Activated B cell treated with CpG ODN at 0.5 μM for 24 hours (primary cell): ENCODE results near the gene FNBP1L. TPM values are rescaled to one million over a fixed set of nuclear protein-coding genes. Genes with fewer than 3 reads are reported as not detected.

ENCODE experiments used
- ATAC-seq: fragments of 200-7000 bp; cut with Tn5 transposase; one replicate; pipeline ENCODE4 v1.10.0; 2021; ENCODE audit warnings: low read depth, mild to moderate bottlenecking, moderate library complexity
- CTCF ChIA-PET: fragments of 350-600 bp; sonication (Branson Sonifier 250); formaldehyde crosslinking; loops from one replicate; lab custom pipeline; 2021; ENCODE audit warnings: antibody characterized with exemption; lab: Charles Lee
- POLR2A ChIA-PET: fragments of 350-600 bp; sonication (Branson Sonifier 250); formaldehyde crosslinking; loops from one replicate; lab custom pipeline; 2021; ENCODE audit warnings: antibody characterized with exemption; lab: Charles Lee
- DNase-seq: peaks from one replicate; pipeline ENCODE4 v3.0.0; 2022
- H3K27ac Mint-ChIP-seq: one replicate; pipeline ENCODE4 v1.8.0; 2020; ENCODE audit warnings: mixed read lengths
- H3K27me3 Mint-ChIP-seq: one replicate; pipeline ENCODE4 v1.8.0; 2021; ENCODE audit warnings: mixed read lengths
- H3K36me3 Mint-ChIP-seq: one replicate; pipeline ENCODE4 v1.8.0; 2021; ENCODE audit warnings: low read depth, mixed read lengths
- H3K4me1 Mint-ChIP-seq: one replicate; pipeline ENCODE4 v1.8.0; 2021; ENCODE audit warnings: mixed read lengths
- H3K4me3 Mint-ChIP-seq: one replicate; pipeline ENCODE4 v1.8.0; 2020; ENCODE audit warnings: mild to moderate bottlenecking, mixed read lengths
- H3K9me3 Mint-ChIP-seq: one replicate; pipeline ENCODE4 v1.8.0; 2020; ENCODE audit warnings: mixed read lengths
- intact Hi-C: fragments of 100-400 bp; cut with micrococcal nuclease; formaldehyde crosslinking; loops from one replicate; pipeline ENCODE4 v1.15.1; 2024
- total RNA-seq: library from RNA; stranded (reverse); gene quantifications from 2 replicates; pipeline ENCODE4 v1.2.3, GENCODE V29; 2022
- TF ChIP-seq, protein P1 (sequence below): fragments of 200-600 bp; IDR thresholded peaks from one replicate; pipeline ENCODE4 v1.8.0; 2022; ENCODE audit warnings: antibody characterized with exemption, mild to moderate bottlenecking

The FNBP1L gene
- total RNA-seq, 1 donor from 2014 or later, result 3.3 TPM

DNA sequence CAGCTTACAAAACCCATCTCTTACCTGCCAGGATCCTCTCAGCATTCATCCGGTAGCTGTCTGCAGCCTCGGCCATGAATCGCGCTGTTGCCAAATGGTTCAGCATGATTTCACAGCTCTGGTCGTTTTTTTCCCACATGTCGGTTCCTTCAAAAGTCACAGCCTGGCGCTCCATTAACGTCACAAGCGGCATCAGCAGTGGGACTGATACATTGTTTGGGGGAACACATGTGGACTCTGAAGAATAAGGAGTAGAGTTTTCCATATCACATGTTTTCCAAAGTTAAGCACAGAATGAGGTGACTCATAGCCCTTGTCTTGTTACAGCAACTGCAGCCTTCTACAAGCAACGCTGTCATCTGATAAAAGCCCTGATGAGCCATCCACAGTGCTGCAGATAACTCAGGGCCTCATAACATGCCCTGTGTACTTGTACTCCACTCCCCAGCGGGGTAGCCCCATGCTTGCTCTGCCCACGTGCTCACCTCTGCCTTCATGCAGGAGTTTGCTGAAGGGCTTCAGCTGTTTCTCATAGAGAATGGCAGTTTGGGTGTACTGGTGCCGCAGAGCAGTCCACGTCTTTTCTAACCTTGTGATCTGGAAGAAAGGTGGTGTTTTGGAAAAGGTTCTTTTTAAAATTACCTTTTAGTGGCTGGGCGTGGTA lies 119.5 kb downstream of the FNBP1L start:
- intact Hi-C loops, result no loop called here

DNA sequence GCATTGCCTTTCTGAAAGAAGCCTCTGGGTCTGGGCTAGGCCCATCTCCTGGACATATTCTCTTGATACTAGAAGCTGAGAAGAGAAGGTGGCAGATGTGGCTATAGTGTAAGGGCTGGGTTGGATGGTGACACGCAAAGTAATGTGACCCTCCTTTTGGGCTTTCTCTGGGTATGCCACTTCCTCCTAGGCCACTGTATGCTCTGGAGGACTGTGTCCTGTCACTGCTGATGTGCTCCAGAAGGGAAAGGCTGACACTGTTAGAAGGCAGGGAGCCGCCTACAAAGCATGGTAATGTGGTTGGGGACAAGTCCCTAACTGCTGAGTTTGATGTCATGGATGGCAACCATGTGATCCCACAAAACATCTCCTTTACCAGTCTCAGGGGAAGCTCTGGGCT lies 121.6 kb downstream of the FNBP1L start:
- TF ChIP-seq, protein P1, sequence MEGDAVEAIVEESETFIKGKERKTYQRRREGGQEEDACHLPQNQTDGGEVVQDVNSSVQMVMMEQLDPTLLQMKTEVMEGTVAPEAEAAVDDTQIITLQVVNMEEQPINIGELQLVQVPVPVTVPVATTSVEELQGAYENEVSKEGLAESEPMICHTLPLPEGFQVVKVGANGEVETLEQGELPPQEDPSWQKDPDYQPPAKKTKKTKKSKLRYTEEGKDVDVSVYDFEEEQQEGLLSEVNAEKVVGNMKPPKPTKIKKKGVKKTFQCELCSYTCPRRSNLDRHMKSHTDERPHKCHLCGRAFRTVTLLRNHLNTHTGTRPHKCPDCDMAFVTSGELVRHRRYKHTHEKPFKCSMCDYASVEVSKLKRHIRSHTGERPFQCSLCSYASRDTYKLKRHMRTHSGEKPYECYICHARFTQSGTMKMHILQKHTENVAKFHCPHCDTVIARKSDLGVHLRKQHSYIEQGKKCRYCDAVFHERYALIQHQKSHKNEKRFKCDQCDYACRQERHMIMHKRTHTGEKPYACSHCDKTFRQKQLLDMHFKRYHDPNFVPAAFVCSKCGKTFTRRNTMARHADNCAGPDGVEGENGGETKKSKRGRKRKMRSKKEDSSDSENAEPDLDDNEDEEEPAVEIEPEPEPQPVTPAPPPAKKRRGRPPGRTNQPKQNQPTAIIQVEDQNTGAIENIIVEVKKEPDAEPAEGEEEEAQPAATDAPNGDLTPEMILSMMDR, result no peak
- intact Hi-C loops, result no loop called here
- DNase-seq (no peak), ATAC-seq (no peak)
- no peaks in the 10 kb centered on the region for H3K27me3 Mint-ChIP-seq
- H3K27ac Mint-ChIP-seq, result no peak overlapping the region
- H3K4me3 Mint-ChIP-seq, result no peak overlapping the region
- H3K4me1 Mint-ChIP-seq, result no peaks in the 10 kb centered on the region
- ChIA-PET POLR2A (interaction anchor here (0.6 kb wide), 1 partner anchor 11 kb away, joined by 4 read pairs; no protein-coding TSS in a partner anchor), CTCF (no interaction called here)
- H3K36me3 Mint-ChIP-seq, result peaks cover 88% of the 10 kb centered on the region
- H3K9me3 Mint-ChIP-seq, result no peaks in the 10 kb centered on the region

More for the DNA sequence above, 119.5 kb downstream of the FNBP1L start:
- CTCF ChIA-PET, result no interaction called here
- Mint-ChIP-seq H3K4me3 (no peak overlapping the region), H3K4me1 (no peaks in the 10 kb centered on the region), H3K27ac (no peak overlapping the region), H3K9me3 (no peaks in the 10 kb centered on the region), H3K27me3 (no peaks in the 10 kb centered on the region), H3K36me3 (peaks cover 90% of the 10 kb centered on the region)
- POLR2A ChIA-PET, result no interaction called here
- ATAC-seq, result no peak
- TF ChIP-seq, protein P1, result no peak
- DNase-seq, result no peak

DNA sequence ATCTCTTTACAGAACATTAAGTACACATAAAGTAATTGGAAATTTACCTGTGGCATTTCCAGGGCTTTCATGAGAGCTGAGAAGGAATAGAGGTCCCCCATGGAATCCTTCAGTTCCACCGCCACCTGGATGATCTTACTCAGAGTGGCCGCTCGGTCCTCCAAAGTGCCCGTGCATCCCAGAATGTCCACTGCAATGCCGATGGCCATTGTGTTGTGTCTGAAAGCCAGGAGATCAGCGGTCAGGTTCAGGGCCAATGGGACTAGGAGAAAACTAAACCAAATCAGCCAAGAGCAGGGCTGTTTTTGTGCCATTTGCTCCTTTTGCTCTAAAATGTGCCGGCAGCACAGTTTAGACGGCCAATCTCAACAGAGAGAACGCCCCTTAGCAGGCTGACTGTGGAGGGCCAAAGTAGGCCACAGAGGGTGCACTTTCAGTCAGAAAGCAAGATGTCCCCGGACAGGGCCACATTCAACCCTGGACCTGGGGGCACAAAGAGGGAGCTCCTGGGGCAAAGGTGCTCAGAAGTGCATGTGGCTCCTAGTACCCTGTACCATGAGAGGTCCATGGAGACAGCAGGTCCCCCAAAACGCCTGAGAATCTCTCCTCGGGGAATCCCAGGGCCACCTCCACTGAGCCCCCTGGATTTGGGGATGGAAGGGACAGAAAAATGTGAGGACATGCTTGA lies 123.8 kb downstream of the FNBP1L start:
- Mint-ChIP-seq H3K36me3 (peaks cover 87% of the 10 kb centered on the region), H3K27ac (no peak overlapping the region), H3K4me3 (no peak overlapping the region)

DNA sequence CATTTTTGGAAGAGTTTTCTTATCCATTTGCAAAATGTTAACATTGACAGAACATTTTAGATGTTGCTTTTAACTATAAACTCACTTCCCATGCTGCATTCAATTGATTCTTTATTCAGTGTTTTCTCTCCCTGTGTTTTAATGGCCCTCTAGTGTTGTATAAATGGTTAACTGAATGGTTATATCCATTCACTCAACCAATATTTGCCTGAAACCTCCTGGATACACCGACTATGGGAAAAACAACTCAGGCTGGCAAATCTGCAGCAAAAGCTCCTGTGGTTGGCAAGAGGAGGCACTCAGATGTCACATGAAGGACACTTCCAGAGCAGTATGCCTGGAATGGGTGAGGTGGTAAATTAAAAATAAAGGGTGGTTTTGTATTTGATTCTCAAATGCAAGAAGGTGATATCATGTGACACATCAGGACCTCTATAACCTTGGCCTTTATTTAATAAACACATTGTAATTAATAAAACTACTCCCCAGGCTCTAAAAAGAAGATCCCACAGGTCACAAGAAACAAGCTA lies 126.1 kb downstream of the FNBP1L start:
- Mint-ChIP-seq H3K36me3 (peaks cover 77% of the 10 kb centered on the region), H3K27ac (no peak overlapping the region), H3K4me3 (no peak overlapping the region), H3K4me1 (no peaks in the 10 kb centered on the region), H3K9me3 (no peaks in the 10 kb centered on the region), H3K27me3 (no peaks in the 10 kb centered on the region)
- ChIA-PET CTCF (no interaction called here), POLR2A (no interaction called here)
- DNase-seq, result no peak
- TF ChIP-seq, protein P1, result no peak
- intact Hi-C loops, result no loop called here
- ATAC-seq, result no peak

More for the DNA sequence above, 123.8 kb downstream of the FNBP1L start:
- CTCF ChIA-PET, result no interaction called here
- DNase-seq (no peak), ATAC-seq (no peak)
- Mint-ChIP-seq H3K27me3 (no peaks in the 10 kb centered on the region), H3K9me3 (no peaks in the 10 kb centered on the region), H3K4me1 (no peaks in the 10 kb centered on the region)
- TF ChIP-seq, protein P1, result no peak
- intact Hi-C loops, result no loop called here
- POLR2A ChIA-PET, result no interaction called here

DNA sequence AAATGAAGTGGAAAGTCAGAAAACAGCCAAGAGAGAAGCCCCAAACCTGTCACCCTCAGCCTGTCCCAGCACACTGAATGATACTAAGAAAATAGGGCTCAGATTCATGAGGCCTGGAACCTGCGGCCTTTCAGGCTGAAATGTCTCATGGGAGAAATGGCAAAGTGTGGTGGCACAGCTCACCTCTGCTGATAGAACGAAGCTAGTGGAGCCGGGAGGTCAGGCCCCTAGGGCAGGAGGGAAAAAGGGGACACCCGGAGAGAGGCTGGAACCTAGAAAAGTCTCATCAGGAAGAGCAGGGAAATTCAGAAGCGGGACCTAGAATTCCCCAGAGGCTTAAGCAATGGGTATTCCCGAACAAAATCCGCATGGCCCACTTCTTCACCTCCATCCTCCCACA lies 126.6 kb downstream of the FNBP1L start:
- Mint-ChIP-seq H3K27me3 (no peaks in the 10 kb centered on the region), H3K36me3 (peaks cover 77% of the 10 kb centered on the region), H3K9me3 (no peaks in the 10 kb centered on the region), H3K4me3 (no peak overlapping the region), H3K27ac (no peak overlapping the region), H3K4me1 (no peaks in the 10 kb centered on the region)
- no peak for ATAC-seq
- CTCF ChIA-PET, result no interaction called here
- intact Hi-C loops, result no loop called here
- POLR2A ChIA-PET, result no interaction called here
- TF ChIP-seq, protein P1, result no peak
- DNase-seq, result no peak
